Left lobe of liver (tissue), 2 donors: ENCODE results near the gene LAPTM5. TPM values are rescaled to one million over a fixed set of nuclear protein-coding genes. Genes with fewer than 3 reads are reported as not detected.
"Not testable (repeated sequence)": the region's sequence is repeated elsewhere in the genome, so short reads cannot be mapped to it uniquely, and the experiment has no call there.

Experiments used
- ATAC-seq: fragments of 200-7000 bp; cut with Tn5 transposase; one replicate; pipeline ENCODE4 v1.9.1; 2020; ENCODE audit warnings: mild to moderate bottlenecking, moderate library complexity
- DNase-seq: peaks from one replicate; pipeline ENCODE4 v3.0.0-alpha.2; 2020; ENCODE audit warnings: low spot score
- total RNA-seq: library from RNA; stranded (reverse); gene quantifications from one replicate; pipeline ENCODE4 v1.2.1, GENCODE V29; 2021
- donor health status: DM: no; HTN: no; CAD: no; lungs with moderate emphysema.
- donor health status: DM: no; HTN: yes; CAD: no.

Gene LAPTM5
- total RNA-seq, 1 donor from 2014 or later = 22.3 TPM

DNA sequence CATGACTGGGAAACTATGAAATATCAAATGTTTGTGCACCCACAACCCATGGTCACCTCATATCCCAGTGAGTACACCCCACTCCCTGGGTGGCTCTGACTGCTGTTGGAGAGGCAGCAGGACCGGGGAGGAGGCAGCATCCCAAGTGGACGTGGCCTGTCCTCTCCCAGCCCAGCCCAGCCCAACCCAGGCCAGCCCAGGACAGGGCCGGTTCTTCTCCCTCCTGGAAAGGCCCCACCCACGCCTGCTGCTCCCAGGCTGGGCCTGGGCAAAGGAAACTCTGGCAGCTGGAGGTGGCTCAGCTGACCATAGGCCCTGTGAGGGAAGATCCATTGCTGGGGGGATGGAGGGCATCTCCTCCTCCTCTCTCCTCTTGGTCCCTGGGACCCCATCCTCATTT, 53.3 kb downstream of the LAPTM5 start:
- ATAC-seq (no peak), DNase-seq (no peak)

DNA sequence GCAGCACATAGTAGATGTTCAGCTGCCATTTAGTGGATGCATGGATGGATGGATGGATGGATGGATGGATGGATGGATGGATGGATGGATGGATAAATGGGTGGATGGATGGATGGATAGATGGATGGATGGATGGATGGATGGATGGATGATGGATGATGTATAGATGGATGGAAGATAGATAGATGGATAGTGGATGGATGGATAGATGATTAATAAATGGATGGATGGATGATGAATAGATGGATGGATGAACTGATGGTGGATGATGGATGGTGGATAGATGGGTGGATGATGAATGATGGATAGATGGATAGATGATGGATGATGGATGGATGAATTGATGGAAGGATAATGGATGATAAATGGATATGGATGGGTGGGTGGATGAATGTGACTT, 54.8 kb downstream of the LAPTM5 start:
- DNase-seq = no peak

DNA sequence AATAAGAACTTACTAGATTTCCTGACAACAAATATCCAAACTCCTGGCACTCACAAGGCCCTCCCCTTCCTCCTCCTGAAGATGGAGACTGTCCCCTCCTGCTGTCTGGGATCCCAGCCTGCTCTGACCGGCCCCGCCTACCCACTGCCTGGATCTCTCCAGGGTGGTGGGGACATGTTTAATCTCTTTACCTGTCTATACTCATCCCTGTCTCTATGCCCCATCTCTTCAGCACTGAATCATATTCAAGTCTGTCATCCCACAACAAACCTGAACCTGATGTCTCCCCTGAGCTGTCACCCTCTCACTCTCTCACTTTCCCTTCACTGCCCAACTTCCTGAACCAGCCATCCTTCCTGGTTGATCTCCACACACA, 56.3 kb downstream of the LAPTM5 start:
- ATAC-seq (no peak), DNase-seq (no peak)

More for the DNA sequence above, 54.8 kb downstream of the LAPTM5 start:
- ATAC-seq = no peak

DNA sequence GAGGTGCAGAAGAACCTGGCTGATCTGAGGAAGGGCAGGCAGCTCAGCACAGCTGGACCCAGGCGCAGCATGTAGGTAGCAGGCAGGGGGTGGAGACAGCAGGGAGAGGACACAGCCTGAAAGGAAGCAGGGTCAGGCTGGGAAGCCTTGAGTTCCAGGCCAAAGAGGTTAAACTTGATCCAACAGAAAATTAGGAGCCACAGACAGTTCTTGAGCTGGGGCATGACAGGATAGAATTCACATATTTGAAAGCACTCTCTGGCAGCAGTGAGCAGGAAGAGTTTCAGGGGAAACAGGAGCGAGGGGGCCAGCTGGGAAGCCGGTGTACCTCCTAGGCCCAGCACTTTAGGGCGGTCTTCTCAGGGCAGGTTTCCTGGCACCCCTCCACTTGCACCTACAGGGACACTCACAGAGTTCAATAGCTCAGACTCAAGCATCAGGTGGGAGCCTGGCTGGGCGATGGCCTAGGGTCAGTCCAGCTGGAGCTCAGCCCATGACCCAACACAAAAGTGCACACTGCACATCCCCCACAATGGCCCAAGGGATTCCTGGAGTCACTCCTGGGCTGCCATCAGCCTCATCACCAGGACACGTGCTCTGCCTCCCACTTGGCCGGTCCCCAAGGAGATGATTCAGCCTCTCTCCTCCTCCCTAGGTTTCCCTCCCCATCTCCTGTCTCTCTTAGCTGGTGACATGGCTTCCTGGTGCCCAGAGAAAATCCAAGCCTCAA, 56.9 kb downstream of the LAPTM5 start:
- no peak for DNase-seq
- ATAC-seq = peak; percentile 37

DNA sequence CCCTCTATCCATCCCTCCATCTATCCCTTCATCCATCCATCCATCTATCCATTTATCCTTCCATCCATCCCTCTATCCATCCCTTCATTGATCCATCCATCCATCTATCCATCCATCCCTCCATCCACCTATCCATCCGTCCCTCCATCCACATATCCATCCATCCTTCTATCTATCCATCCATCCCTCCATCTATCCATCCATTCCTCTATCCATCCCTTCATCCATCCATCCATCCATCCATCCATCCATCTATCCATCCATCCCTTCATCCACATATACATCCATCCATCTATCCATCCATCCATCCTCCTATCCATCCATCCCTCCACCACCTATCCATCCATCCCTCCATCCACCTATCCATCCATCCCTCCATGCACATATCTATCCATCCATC, 57.8 kb downstream of the LAPTM5 start:
- DNase-seq = no peak
- ATAC-seq = no peak

DNA sequence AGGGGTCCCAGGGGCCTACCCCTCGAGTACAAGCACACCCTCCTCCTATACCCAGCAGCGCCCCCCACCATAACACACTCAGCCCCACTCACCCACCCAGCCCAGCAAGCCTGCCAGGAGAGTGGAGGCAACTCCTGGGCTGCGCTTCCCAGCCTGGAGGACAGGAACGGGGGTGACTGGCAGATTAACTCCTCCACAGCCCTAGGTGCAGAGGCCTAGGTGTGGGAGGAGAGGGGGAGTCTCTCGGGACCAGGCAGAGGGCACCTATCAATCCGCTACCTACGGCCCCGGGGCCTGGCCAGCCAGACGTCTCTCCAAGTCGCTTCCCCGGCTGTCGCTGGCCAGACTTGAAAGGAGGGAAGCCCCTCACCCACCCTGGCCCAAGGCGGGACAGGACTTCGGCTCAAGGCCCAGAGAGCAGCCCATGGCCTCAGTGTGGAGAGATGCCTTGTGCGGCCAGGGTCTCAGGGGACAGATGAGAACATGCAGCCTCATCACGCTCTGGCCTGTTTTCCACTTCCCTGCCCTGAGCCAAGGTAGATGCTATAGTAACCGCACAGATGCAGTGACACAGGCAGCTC, 59.1 kb downstream of the LAPTM5 start:
- no peak for ATAC-seq
- DNase-seq = no peak

DNA sequence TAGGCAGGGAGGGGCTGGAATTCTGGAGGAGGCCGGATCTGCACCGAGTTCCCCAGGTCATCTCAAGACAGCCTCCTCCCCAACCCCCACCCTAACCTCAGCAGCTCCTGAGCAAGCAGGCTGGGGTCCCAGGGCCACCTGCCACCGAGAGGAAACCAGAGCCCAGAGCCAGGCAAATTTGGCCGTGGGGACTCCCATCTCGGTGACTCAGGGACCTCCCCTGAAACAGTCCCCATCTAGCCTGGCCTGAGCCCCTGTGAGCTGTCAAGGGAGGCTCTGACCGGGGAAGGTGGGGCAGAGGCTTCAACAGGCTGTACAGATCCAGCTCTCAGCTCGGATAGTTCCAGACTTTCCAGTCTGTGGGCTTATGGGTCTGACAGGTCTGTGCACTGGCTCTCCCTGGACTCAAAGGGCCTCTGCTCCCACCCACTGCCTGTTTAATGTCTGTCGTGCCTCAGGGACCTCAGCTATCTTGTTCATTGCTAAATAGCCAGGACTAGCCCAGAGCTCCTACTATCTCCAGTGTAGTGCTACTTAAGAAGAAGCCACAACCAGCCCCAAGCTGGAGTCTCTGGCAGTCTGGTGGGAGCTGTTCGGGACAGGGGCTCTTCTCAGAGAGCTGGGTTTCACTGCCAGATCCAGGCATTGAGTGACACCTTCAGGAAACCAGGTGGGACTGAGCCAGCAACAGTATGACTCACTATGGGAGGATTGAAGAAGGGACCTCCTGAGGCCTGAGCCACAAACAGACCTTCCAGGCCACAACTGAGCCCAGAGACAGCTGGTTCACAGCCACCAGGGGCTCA, 59.8 kb downstream of the LAPTM5 start:
- DNase-seq = no peak
- ATAC-seq = no peak

DNA sequence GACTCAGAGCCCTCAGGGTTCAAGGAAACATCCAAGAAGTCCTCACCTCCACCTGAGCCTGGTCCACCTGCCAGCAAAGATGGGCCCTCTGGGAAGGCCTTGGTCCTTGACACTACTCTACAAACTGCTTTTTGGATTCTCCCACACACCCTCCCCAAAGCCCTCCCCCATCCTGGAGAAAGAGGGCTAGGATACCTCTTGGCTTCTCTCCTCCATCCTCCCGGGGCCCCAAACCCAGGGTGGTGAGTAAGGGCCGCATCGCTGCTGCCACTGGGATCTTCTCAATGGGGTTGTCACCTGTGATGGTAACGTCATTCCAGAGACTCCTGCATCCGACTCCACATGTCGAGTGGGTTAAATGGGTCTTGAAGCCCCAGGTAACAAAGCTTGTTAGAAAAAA, 60.7 kb downstream of the LAPTM5 start:
- DNase-seq (no peak), ATAC-seq (no peak)

DNA sequence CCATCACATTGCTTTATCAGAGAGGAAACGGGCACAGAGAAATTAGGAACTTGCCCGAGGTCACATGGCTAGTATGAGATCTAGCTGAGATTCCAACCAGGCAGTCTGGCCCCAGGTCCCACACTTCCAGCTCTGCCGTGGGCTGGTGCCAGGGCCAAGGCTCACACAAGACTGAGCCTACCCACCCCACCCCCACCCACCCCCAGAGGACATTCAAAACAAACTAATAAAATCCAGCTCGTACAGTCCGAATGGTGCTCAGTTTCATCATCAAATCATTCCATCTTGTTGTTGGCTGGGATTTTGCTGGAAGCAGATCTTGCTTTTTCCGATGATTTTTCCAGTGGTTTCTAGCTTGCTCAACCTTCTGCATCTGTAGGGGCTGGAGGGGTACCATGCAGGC, 62.1 kb downstream of the LAPTM5 start:
- no peak for DNase-seq
- no peak for ATAC-seq

DNA sequence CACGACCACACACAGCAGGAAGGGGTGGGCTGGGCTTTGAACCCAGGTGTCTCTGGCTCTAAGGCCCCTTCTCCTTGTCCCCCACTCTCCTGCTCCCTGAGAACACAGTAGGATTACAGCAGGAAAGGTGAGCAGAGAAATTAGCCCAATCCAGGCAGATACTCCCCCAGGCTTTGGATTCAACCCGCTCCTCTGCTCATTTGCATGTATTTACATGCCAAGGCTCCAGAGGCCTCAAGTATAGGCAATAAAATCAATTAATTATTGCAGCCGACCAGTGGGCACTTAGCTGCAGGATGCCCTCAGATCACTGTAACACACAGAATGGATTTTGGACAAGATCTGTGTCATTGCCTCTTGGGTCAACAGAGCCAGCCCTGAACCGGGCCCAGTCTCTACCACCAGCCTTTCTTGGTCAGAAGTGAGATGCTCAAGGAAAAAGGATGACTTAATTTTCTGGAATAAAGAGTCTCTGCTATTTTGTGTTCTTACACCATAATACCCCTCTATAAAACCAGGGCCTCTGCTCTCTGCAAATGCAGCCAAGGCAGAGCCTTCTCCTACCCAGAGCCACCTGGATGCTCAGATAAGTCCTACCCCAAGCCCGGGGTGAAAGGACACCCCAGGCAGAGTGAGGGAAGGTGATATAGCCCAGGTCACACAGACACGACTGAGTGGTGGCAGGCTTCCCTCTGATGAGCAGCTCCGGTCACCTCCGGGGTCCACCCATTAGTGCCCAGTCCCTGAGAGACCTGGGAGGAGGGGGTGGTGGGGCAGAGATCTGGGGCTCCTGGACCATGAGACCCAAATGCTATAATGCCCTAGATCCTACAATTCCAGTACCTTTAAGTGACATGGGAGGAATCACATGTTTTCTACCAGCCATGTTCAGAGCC, 63.0 kb downstream of the LAPTM5 start:
- ATAC-seq (no peak), DNase-seq (no peak)

DNA sequence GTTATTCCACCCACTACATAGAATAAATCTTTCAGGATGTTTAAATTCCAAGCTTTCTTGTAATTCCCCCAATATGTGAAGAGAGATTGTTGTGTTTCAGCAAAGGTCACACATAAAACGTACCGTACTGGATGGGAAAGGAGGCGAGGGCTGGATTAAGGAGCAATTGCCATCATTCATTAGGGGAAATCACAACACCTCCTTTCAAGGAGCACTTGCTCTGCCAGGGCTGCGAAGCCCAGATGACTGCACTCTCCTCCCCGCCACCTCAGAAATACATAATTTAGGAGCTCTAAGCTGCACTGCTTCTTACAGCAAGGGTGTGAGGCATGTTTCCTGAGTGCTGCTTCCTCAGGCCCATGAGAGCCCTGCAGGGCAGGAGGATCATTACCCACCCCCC, 63.8 kb downstream of the LAPTM5 start:
- DNase-seq = no peak
- no peak for ATAC-seq

DNA sequence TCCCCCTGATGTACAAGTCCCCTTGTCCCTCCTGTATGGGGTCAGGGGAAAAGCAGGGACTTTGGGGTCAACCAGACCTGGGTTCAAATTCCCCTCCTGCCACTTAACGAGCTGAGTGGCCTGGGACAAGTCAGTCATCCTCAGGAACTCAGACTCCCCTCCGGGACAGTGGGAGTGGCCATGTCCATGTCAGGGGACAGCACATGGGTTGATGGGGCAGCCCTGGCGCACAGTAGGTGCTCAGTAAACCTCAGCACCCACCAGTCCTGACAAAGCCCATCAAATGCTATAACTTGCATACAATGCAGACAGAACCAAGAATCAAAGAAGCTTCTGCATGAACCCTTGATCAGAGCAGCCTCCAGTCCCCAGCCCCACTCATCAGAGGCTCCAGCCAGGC, 64.2 kb downstream of the LAPTM5 start:
- DNase-seq (no peak), ATAC-seq (no peak)

DNA sequence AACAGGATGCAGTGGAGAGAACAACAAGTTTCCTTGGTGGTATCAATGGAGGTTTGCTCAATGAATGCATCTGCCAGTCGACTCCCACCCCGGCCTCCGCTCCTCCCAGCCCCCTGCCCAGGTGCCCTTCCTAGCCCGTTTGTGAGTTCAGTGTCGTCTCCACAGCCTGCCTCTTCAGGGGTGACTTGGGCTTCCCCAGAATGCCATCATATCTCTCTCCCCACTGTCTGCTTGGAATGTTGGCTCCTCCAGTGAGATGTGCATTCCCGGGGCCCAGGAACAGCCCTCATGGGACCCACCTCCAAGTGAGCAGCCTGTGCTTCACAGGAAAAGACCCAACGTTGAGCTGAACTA, 64.6 kb downstream of the LAPTM5 start:
- no peak for DNase-seq

DNA sequence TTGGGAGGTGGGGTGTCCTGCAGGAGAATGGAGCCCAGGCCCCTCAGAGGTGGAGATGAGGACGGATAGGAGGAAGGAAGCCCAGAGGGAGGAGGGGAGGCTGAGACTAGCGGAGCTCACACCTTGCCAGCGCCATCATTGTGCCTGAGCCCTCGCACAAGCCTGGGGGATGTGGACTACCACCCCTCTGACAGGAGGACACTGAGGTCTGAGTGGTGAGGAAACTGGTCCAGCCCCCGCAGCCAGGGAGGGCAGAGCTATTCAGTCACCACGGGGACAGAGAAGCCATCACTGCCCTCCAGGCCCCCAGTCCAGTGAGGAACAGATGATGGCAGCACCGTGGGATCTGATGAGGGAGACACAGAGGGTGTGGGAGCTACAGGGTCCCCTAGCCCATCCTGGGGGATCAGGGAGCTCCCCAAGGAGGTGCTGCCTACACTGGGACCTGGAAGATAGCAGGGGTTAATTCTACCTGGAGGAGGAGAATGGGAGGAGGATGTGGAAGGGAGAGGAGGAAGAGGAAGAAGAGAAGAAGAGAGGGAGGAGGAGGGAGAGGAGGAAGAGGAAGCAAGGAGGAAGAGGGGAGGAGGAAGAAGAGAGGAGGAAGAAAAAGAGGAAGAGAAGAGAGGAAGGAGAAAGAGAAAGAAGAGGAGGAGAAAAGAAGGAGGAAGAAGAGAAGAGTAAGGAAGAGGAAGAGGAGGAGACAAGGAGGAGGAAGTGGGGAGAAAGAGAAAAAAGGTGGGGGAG, 65.2 kb downstream of the LAPTM5 start:
- no peak for ATAC-seq
- DNase-seq = no peak

More for the DNA sequence above, 64.6 kb downstream of the LAPTM5 start:
- ATAC-seq = no peak

DNA sequence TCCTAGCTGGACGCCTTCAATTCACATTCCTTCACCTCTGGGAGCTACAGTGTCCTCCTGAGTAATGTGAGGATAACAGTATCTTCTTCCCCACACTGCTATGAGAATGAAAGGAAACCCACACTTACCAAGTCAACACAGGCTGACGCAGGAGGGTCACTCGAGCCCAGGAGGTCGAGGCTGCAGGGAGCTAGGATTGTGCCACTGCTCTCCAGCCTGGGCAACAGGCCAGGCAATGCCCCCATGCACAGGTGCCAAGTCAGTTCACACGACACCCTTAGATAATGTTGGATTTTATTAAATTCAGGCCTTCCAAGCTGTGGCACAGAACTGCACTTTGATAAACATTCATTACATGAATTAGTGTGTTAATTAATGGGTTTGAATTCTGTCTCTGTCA, 66.1 kb downstream of the LAPTM5 start:
- DNase-seq (no peak), ATAC-seq (no peak)

DNA sequence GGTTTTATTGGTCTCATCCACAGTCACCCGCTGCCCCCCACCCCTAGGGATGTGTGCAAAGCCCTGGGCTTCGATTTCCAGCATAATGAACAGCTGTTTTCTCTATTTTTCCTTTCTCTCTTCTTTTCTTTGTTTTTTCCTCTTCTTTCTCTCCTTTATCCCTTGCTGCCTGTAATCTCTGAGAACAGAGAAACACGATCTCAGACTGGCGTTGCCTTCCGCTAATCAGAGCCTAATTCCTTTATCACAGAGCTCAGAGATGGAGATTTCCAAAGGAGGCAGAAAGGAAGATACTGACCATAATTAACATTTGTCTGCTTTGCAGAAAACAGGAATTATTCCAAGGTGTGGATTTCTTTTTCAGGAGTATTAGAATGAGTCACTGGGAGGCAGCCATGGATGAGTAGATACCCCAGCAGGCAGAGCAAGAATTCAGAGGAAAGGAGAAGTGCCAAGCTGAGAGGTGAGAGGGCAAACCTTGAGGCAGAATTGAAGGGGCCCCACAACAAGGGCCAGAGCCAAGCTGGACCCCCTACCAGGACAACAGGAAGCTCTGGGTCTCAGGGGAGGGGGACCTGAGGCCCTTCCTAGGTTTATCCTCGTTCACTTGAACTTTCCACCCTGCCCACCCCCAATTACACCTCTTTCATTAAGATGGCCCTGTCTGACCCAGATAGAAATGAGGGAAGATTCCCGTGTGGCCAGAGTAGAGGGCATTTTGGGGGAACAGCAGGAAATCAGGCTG, 67.5 kb downstream of the LAPTM5 start:
- no peak for DNase-seq
- no peak for ATAC-seq

DNA sequence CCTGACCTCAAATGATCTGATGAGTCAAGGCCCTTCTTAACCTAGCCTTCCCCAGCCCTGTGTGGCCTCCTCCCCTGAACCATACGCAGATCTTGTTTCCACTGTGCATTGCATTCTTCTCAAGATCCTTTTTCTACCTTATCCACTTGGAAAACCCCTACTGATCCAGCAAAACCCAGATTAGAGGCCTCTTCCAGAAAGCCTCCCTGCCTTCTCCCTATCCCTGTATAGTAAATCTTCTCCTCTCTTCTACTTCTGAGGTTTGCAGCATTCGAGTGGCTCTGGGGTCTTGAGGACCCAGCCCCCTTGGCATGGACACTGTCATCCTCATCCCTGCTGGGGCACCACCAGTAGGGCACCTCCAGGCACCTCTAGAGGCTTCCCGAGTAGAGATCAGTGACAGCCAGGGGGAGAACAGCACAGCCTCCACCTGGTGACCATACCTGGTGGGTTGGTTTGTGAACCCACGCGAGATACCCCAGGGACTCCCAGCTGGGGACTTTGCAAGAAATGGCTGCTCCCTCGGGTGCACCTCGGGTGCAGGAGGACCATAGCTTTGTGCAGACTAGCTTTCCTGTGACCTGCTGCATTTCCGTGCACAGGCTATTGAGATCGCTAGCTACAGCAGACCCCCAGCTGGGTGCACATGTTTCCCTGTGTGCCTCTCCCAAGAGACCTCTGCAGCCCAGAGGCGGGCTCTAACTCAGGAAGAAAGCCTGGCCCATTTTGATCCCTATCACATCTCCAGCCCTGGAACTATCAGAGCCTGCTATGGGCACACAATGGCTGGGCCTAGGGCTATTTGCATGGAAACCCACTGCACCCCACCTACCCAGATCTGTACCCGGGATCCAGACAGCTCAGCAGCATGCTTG, 68.4 kb downstream of the LAPTM5 start:
- DNase-seq (no peak), ATAC-seq (no peak)

DNA sequence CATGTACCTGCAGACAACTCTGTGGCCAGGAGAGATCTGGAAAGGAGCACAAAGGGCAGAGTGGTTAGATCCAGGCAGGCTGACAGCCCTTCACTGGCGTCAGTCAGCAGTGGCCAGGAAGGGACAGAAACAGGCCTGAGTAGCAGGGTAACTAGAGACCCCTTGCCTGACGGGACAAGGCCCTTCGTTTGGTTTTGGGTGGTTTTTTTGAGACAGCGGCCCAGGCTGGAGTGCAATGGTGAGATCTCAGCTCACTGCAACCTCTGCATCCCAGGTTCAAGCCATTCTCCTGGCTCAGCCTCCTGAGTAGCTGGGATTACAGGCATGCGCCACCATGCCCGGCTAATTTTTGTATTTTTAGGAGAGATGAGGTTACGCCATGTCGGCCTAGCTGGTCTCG, 69.1 kb downstream of the LAPTM5 start:
- not testable (repeated sequence) for ATAC-seq, DNase-seq

DNA sequence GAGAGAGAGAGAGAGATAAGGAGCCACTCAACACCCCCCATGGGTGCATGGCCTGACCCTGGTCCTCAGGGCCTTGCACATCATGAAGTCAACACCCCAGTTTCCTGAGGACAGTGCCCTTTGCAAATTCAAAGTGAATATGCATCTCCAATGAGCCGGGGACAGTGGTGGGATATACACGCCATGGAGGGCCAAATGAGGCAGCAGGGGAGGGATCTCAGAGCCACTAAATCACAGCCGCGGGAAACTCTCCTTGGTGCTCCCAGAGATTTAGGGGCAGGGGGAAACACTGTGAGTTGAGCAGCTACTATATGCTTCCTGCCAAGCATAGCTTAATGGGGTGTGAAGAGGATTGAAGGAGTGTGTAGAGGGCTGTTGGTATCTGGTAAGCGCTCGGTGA, 69.7 kb downstream of the LAPTM5 start:
- ATAC-seq = no peak
- DNase-seq = no peak
